PFSK-1 (cell line): ENCODE measurements around the gene CNDP2.

Experiments used
- FOXP2 ChIP-seq: optimal IDR thresholded peaks from 2 replicates; pipeline ENCODE3; 2011; ENCODE audit warnings: borderline replicate concordance, control low read depth, inconsistent platforms; ENCODE audit not compliant: insufficient read depth; ENCODE audit errors: extremely low read length, extremely low read depth
- POLR2AphosphoS5 ChIP-seq: IDR thresholded peaks from 2 replicates; pipeline ENCODE4 v1.6.1; 2012; ENCODE audit warnings: low read depth, mild to moderate bottlenecking, control low read depth, low read length, moderate library complexity
- REST ChIP-seq, 2 experiments: IDR thresholded peaks; 2 replicates each; pipeline versions ENCODE4 v1.6.1 to v1.8.0; 2011 to 2012; ENCODE audit warnings: low read depth in 2 of 2, low read length in 2 of 2, control low read depth in 1 of 2, inconsistent platforms in 1 of 2, mild to moderate bottlenecking in 1 of 2, moderate library complexity in 1 of 2; ENCODE audit not compliant: insufficient read depth in 1 of 2
- SIN3A ChIP-seq: IDR thresholded peaks from 2 replicates; pipeline ENCODE4 v1.6.1; 2012; ENCODE audit warnings: mild to moderate bottlenecking, low read length, moderate library complexity, borderline replicate concordance; ENCODE audit not compliant: insufficient read depth
- TAF1 ChIP-seq: IDR thresholded peaks from 2 replicates; pipeline ENCODE4 v1.6.1; 2012; ENCODE audit warnings: low read length, control low read depth, borderline replicate concordance; ENCODE audit not compliant: insufficient read depth

Gene CNDP2

GRCh38 chr18:74463254-74463653 lies 32.9 kb upstream of the CNDP2 start:
- TF ChIP-seq SIN3A (no peak), REST (IDR thresholded peaks at IDR 0.05; ENCODE audit: insufficient read depth in 1 of 2, low read depth in 2 of 2, low read length in 2 of 2) (no peak), TAF1 (no peak), FOXP2 (no peak), POLR2AphosphoS5 (no peak)

DNA sequence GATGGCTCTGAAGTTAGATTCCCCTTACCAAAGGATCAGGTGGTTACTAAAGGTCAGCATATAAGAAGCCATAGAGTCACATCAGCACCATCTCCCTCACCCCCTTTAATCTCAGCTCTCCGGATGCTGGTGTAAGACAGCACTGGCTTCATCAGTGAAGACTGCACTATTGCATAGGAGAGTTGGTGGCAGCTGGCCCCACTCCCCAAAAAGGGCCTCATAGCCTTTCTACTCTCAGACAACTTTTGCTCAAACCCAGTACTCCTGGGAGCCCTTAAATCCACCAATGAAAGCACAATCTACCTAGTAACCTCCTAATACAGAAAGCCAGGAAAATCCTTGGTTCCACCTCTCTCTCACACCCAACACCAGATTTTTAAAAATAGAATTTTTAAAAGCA lies 32.2 kb upstream of the CNDP2 start:
- TF ChIP-seq REST (IDR thresholded peaks at IDR 0.05; ENCODE audit: insufficient read depth in 1 of 2, low read depth in 2 of 2, low read length in 2 of 2): no peak
- no peak for TF ChIP-seq FOXP2
- no peak for TF ChIP-seq POLR2AphosphoS5
- TF ChIP-seq TAF1: no peak
- no peak for TF ChIP-seq SIN3A

DNA sequence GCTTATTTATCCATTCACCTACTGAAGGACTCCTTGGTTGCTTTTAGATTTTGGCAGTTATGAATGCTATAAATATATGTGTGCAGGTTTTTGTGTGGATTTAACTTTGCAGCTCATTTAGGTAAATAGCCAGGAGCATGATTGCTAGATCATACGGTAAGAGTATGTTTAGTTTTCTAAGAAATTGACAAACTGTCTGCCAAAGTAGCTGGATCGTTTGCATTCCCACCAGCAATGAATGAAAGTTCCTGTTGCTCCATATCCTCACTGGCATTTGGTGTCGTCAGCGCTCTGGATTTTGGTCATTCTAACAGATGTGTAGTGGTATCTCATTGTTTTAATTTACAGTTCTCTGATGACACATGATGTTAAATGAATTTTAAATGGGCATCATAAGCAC lies 30.4 kb upstream of the CNDP2 start:
- no peak for TF ChIP-seq POLR2AphosphoS5
- TF ChIP-seq TAF1: no peak
- TF ChIP-seq SIN3A: no peak
- TF ChIP-seq REST (IDR thresholded peaks at IDR 0.05; ENCODE audit: insufficient read depth in 1 of 2, low read depth in 2 of 2, low read length in 2 of 2): no peak
- TF ChIP-seq FOXP2: no peak

GRCh38 chr18:74468547-74469061 lies 27.6 kb upstream of the CNDP2 start:
- TF ChIP-seq REST (IDR thresholded peaks at IDR 0.05; ENCODE audit: insufficient read depth in 1 of 2, low read depth in 2 of 2, low read length in 2 of 2): no peak
- no peak for TF ChIP-seq POLR2AphosphoS5

DNA sequence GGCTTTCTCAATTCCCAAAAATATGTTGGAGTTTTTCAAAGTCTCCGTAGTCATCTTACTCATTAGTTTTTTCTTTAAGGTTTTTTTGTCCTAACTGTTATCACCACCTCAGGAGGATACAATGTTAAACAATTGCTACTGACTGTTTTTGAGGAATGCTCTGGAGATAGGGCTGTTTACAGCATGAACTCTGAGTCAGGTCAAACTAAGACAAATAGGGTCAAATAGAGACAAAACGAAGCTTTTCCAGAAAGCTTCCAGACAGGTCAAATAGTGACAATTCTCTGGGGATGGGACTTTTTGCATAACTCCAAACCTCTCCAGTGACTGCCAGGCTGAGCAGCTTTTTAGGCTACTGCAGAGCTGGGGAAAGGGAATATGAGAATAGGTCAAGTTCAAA lies 23.9 kb upstream of the CNDP2 start:
- TF ChIP-seq POLR2AphosphoS5 (no peak), SIN3A (no peak), TAF1 (no peak), REST (IDR thresholded peaks at IDR 0.05; ENCODE audit: insufficient read depth in 1 of 2, low read depth in 2 of 2, low read length in 2 of 2) (no peak), FOXP2 (no peak)
